ENCODE results near the gene ANKS6. TPM values are rescaled to one million over a fixed set of nuclear protein-coding genes. Genes with fewer than 3 reads are reported as not detected.

ANKS6 gene
- total RNA-seq, 2 experiments from 2014 or later = 14.6 to 15.0 TPM

DNA sequence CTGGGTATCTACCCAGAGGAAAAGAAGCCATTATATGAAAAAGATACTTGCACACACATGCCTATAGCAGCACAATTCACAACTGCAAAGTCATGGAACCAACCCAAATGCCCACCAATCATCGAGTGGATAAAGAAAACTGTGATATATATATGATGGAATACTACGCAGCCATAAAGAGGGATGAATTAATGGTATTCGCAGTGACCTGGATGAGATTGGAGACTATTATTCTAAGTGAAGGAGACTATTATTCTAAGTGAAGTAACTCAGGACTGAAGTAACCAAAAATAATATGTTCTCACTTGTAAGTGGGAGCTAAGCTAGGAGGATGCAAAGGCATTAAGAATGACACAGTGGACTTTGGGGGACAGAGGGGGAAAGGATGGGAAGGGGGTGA lies 57.6 kb downstream of the ANKS6 start:
- no peaks in the 10 kb centered on the region for H3K4me1 Mint-ChIP-seq (ENCODE audit: low read depth)
- CTCF ChIA-PET = no interaction called here

DNA sequence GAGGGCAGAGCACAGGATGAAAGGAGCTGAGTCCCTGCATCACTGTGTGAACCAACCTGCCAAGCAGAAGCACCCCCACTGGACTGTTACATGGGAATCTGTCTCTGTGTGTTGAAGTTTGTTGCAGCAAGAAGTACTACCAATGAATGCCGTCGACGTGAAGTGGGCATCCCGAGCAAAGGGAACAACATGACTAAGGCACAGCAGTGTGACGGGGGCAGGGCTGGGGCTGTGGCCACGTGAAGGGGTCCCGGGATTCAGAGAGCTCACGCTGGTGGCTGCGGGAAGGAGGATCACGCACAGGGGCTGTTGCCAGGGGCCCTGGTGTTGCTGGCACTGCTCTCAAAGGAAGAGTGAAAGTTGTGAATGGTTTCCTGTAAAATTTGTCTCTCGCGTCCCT lies 60.1 kb downstream of the ANKS6 start:
- Mint-ChIP-seq H3K4me3 (no peak overlapping the region), H3K27me3 (ENCODE audit: low read depth) (no peaks in the 10 kb centered on the region), H3K36me3 (ENCODE audit: low read depth) (peaks cover 31% of the 10 kb centered on the region), H3K27ac (no peak overlapping the region), H3K9me3 (peaks cover 8% of the 10 kb centered on the region), H3K4me1 (ENCODE audit: low read depth) (no peaks in the 10 kb centered on the region)
- intact Hi-C loops (cut with micrococcal nuclease) = no loop called here
- no peak for DNase-seq
- CTCF ChIA-PET = no interaction called here

More for the DNA sequence above, 57.6 kb downstream of the ANKS6 start:
- no peaks in the 10 kb centered on the region for H3K27me3 Mint-ChIP-seq (ENCODE audit: low read depth)
- no peak overlapping the region for H3K4me3 Mint-ChIP-seq
- intact Hi-C loops (cut with micrococcal nuclease) = no loop called here
- DNase-seq = no peak
- peaks cover 8% of the 10 kb centered on the region for H3K9me3 Mint-ChIP-seq
- H3K27ac Mint-ChIP-seq = no peak overlapping the region
- H3K36me3 Mint-ChIP-seq (ENCODE audit: low read depth) = peaks cover 33% of the 10 kb centered on the region

DNA sequence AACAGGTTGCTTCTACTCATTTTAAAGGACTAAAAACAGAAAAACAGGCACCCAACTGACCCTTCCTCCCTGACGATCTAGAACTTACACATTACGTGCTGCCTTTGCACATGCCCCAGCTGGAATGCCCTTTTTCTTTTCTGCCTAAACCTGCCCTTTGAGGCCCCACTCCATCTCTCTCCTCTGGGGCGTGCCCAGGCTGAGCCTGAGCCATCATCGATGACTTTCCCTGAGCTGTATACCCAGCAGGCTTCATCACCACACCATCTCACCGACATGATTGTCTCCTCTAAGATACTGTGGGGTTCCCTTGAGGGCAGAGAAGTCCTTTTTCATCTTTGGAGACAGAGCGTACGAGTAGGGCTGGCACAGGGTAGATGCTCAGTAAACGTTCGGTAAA lies 63.6 kb downstream of the ANKS6 start:
- DNase-seq = no peak
- intact Hi-C loops (cut with micrococcal nuclease) = no loop called here
- CTCF ChIA-PET = no interaction called here
- Mint-ChIP-seq H3K27ac (no peak overlapping the region), H3K4me1 (ENCODE audit: low read depth) (no peaks in the 10 kb centered on the region), H3K27me3 (ENCODE audit: low read depth) (no peaks in the 10 kb centered on the region), H3K36me3 (ENCODE audit: low read depth) (peaks cover 9% of the 10 kb centered on the region), H3K9me3 (no peaks in the 10 kb centered on the region), H3K4me3 (no peak overlapping the region)

DNA sequence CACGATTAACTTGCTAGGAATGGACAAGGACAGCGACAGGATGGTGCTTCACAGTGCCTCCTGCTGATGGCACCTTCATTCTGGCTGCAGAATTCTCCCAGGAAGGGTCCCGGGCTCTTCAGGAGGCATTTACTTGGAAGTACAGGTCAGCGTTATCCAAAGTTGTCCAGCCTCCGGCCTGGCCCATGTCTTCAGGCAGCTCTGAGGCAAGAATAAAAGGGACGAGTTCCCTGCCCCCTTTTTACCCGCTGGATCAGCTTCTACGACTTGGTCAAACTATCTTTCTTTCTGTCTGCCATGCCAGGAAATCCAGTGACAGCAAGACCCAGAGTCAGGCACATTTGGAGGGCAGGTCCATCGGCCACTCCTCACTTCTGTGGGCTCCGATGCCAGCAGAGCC lies 64.3 kb downstream of the ANKS6 start:
- CTCF ChIA-PET = interaction anchor here (1.6 kb wide), 1 partner anchor 43 kb away, joined by 3 read pairs; no protein-coding TSS in a partner anchor
- Mint-ChIP-seq H3K36me3 (ENCODE audit: low read depth) (peaks cover 5% of the 10 kb centered on the region), H3K9me3 (no peaks in the 10 kb centered on the region), H3K27me3 (ENCODE audit: low read depth) (no peaks in the 10 kb centered on the region), H3K4me1 (ENCODE audit: low read depth) (no peaks in the 10 kb centered on the region), H3K4me3 (no peak overlapping the region), H3K27ac (no peak overlapping the region)
- intact Hi-C loops (cut with micrococcal nuclease) = no loop called here
- no peak for DNase-seq

DNA sequence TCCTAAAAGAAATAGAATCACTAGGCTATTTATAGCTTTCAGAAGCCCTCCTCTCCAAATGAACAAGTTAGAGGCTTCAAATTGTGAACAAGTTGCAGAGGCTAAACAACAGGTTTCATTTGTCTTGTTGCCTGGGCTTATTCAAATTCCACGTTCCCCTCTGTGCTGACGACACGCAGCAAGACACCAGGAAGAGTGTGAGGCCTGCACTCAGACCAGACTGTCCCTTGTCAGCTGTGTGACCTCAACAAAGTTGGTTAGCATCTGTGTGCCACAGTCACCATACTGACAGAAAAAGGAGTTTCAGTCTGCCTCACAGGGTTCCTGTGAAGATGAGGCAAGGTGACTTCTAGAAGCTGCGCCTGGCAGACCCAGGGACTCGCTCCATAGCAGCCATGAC lies 65.5 kb downstream of the ANKS6 start:
- no peaks in the 10 kb centered on the region for H3K4me1 Mint-ChIP-seq (ENCODE audit: low read depth)
- CTCF ChIA-PET = interaction anchor here (1.6 kb wide), 1 partner anchor 45 kb away, joined by 3 read pairs; no protein-coding TSS in a partner anchor
- no peak for DNase-seq
- H3K27me3 Mint-ChIP-seq (ENCODE audit: low read depth) = peaks cover 2% of the 10 kb centered on the region
- no peak overlapping the region for H3K4me3 Mint-ChIP-seq
- H3K9me3 Mint-ChIP-seq = no peaks in the 10 kb centered on the region
- intact Hi-C loops (cut with micrococcal nuclease) = no loop called here
- no peaks in the 10 kb centered on the region for H3K36me3 Mint-ChIP-seq (ENCODE audit: low read depth)
- H3K27ac Mint-ChIP-seq = no peak overlapping the region

DNA sequence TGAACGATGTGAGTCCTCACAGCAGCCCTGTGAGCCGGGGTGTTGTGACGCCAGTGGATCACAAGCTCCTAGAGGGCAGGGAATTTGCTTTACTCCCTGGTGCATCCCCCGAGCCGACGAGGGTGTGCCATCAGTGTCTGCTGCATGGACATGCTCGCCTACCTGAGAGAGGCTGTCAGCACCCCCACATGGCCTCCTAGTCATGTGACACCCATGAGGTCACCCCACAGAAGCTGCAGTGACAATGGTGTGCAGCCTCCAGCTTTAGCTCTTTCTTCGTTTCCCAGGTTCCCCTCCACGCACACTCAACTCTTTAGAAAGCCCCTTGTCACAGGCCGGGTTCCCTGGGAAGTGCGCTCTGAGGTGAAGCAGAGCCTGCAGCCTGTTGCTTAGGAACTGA lies 67.9 kb downstream of the ANKS6 start:
- peaks cover 11% of the 10 kb centered on the region for H3K27me3 Mint-ChIP-seq (ENCODE audit: low read depth)

DNA sequence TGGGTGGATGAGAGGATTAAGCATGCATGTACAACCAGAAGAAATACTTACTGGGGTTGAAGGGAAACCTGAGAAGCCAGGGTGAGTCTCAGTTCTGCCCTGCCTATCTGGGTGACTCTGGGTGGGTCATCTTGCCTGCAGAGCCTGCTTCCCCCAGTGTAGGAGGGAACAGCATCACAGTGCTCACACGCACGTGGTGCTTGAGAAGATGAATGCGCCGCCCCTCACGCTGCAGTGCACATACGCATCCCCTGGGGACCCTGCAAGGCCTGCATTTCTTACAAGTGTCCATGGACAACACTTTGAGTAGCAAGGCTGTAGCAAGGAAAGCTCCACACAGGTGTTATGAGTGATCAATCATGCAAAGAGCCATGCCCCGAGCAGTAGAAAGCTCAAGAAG lies 68.9 kb downstream of the ANKS6 start:
- peaks cover 18% of the 10 kb centered on the region for H3K27me3 Mint-ChIP-seq (ENCODE audit: low read depth)
- no peaks in the 10 kb centered on the region for H3K4me1 Mint-ChIP-seq (ENCODE audit: low read depth)
- H3K27ac Mint-ChIP-seq = no peak overlapping the region
- H3K4me3 Mint-ChIP-seq = no peak overlapping the region
- intact Hi-C loops (cut with micrococcal nuclease) = no loop called here
- DNase-seq = no peak
- H3K36me3 Mint-ChIP-seq (ENCODE audit: low read depth) = no peaks in the 10 kb centered on the region
- H3K9me3 Mint-ChIP-seq = no peaks in the 10 kb centered on the region
- CTCF ChIA-PET = interaction anchor here (1.8 kb wide), 1 partner anchor 49 kb away, joined by 8 read pairs; no protein-coding TSS in a partner anchor

More for the DNA sequence above, 67.9 kb downstream of the ANKS6 start:
- intact Hi-C loops (cut with micrococcal nuclease) = no loop called here
- no peak overlapping the region for H3K27ac Mint-ChIP-seq
- no peak overlapping the region for H3K4me3 Mint-ChIP-seq
- DNase-seq = no peak
- no peaks in the 10 kb centered on the region for H3K9me3 Mint-ChIP-seq
- CTCF ChIA-PET = no interaction called here
- no peaks in the 10 kb centered on the region for H3K4me1 Mint-ChIP-seq (ENCODE audit: low read depth)
- no peaks in the 10 kb centered on the region for H3K36me3 Mint-ChIP-seq (ENCODE audit: low read depth)

DNA sequence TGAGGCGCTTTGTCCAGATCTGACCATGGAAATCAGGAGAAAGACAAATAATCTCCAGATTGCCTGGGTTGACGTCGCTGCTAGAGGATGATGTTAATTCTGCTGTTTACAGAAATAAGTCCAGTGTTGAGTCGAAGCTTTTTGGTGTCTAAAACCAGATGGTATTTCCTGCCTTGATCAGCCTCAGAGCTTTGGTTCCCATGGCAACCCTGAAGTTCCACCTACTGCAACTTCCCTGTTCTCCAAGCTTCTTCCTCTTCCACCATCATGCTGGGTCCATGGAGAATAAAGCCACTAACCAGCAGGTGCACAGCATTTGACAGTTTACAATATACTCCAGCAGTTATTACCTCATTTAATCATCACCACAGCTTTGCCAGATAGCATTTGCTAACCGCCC lies 69.6 kb downstream of the ANKS6 start:
- CTCF ChIA-PET = interaction anchor here (1.8 kb wide), 1 partner anchor 49 kb away, joined by 8 read pairs; no protein-coding TSS in a partner anchor
- Mint-ChIP-seq H3K27me3 (ENCODE audit: low read depth) (peaks cover 21% of the 10 kb centered on the region), H3K9me3 (no peaks in the 10 kb centered on the region), H3K36me3 (ENCODE audit: low read depth) (no peaks in the 10 kb centered on the region), H3K27ac (no peak overlapping the region), H3K4me3 (no peak overlapping the region), H3K4me1 (ENCODE audit: low read depth) (no peaks in the 10 kb centered on the region)
- intact Hi-C loops (cut with micrococcal nuclease) = no loop called here
- DNase-seq = no peak

DNA sequence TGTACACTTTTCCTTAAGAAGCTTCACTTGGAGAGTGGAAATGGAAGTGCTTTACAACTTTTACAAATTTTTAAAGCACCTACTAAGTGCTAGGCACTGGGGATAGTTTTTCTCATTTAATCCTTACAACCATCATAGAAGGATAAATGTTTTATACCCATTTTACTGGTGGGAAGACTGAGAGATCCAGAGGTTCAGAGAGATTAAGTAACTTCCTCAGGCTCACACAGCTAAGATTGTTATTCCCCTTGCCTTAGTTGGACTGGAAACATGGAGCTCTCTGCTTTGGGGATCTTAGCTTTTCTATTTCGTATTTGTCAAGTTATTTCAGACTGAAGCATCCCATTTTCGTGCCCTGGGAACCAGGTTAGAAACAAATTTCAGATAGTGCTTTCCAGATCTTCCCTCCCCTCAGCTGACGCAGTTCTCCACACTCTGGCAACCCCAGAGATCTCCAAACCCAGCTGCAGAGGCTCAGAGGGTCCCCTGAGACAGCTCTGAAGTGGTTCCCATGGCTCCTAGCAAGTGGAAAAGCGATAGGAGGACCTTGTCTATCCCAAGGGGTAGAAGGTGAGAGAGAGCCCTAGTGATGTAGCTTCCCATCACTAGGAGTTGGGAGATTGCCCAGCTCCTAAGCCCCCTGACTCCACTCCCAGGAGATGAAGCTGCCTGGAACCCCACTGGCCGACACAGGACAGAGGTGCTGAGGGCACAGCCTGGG lies 71.4 kb downstream of the ANKS6 start:
- no peaks in the 10 kb centered on the region for H3K36me3 Mint-ChIP-seq (ENCODE audit: low read depth)
- CTCF ChIA-PET = no interaction called here
- no peak overlapping the region for H3K27ac Mint-ChIP-seq
- no peaks in the 10 kb centered on the region for H3K4me1 Mint-ChIP-seq (ENCODE audit: low read depth)
- H3K9me3 Mint-ChIP-seq = no peaks in the 10 kb centered on the region
- H3K27me3 Mint-ChIP-seq (ENCODE audit: low read depth) = peaks cover 25% of the 10 kb centered on the region
- intact Hi-C loops (cut with micrococcal nuclease) = no loop called here
- DNase-seq = no peak
- H3K4me3 Mint-ChIP-seq = no peak overlapping the region

DNA sequence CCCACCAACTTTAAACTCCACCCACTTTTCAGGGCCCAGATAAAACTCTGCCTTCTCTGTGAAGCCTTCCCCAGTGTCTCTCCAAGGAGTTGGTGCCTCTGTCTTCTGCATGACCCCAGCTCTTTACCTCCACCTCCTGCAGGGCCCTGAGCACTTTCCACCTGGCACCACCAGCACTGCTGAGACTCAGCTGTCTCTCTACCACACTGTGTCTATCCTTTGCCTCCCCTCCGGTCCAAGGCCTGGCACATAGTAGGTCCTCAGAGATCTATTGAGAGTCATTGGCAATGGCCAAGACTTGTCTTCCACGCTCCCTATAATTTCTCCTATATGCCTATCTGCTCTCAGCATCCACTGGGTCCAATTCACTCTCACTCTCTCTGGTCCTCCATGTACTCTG lies 74.7 kb downstream of the ANKS6 start:
- DNase-seq = no peak
- intact Hi-C loops (cut with micrococcal nuclease) = no loop called here
- H3K27ac Mint-ChIP-seq = no peak overlapping the region
- peaks cover 26% of the 10 kb centered on the region for H3K27me3 Mint-ChIP-seq (ENCODE audit: low read depth)
- H3K9me3 Mint-ChIP-seq = no peaks in the 10 kb centered on the region
- H3K4me3 Mint-ChIP-seq = no peak overlapping the region
- H3K4me1 Mint-ChIP-seq (ENCODE audit: low read depth) = no peaks in the 10 kb centered on the region
- H3K36me3 Mint-ChIP-seq (ENCODE audit: low read depth) = no peaks in the 10 kb centered on the region
- CTCF ChIA-PET = interaction anchor here (0.6 kb wide), 1 partner anchor 51 kb away, joined by 3 read pairs; no protein-coding TSS in a partner anchor

DNA sequence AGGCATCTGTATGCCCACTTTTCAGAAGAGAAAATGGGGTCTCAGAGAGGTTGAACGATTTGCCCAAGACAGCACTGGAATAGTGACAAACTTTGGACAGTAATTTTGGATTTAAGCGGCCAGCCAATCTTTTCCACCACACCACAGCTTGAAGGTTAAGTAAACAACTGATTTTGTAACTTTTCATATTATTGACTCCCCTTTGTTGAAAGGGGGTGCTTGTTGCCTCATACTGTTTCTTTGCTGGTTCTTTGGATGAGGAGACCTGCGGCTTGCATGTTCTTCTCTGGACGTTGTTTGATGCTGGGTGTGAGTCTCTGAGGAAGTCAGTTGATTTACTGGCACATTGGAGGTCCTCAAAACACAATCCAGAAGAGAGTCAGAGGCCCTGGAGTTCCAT lies 76.0 kb downstream of the ANKS6 start:
- H3K9me3 Mint-ChIP-seq = no peaks in the 10 kb centered on the region
- no peaks in the 10 kb centered on the region for H3K4me1 Mint-ChIP-seq (ENCODE audit: low read depth)
- no peak for DNase-seq
- H3K27ac Mint-ChIP-seq = no peak overlapping the region
- no peaks in the 10 kb centered on the region for H3K36me3 Mint-ChIP-seq (ENCODE audit: low read depth)
- CTCF ChIA-PET = interaction anchor here (0.6 kb wide), 1 partner anchor 21 kb away, joined by 3 read pairs; no protein-coding TSS in a partner anchor
- peaks cover 26% of the 10 kb centered on the region for H3K27me3 Mint-ChIP-seq (ENCODE audit: low read depth)
- intact Hi-C loops (cut with micrococcal nuclease) = no loop called here
- no peak overlapping the region for H3K4me3 Mint-ChIP-seq

DNA sequence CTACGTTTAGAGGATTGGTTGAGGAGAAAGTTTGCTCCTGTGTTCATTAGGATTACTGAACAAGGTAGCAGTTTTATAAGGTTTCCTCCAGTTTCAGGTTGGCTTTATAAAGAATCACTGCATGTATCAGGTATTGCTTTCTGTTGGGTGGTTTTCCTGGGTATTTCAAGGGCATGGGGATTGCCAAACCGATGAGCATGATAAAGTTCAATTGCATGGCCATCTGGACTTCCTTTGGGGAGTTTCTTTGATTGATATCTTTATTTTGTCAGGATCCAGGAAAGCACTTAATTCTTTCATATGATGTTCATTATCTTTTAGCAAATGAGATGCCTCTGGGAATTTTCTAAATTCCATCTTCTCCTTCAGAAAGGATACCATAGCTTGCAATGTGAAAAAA lies 77.3 kb downstream of the ANKS6 start:
- peaks cover 20% of the 10 kb centered on the region for H3K27me3 Mint-ChIP-seq (ENCODE audit: low read depth)
- H3K36me3 Mint-ChIP-seq (ENCODE audit: low read depth) = no peaks in the 10 kb centered on the region
- DNase-seq = no peak
- H3K9me3 Mint-ChIP-seq = no peaks in the 10 kb centered on the region
- CTCF ChIA-PET = no interaction called here
- H3K4me3 Mint-ChIP-seq = no peak overlapping the region
- H3K4me1 Mint-ChIP-seq (ENCODE audit: low read depth) = no peaks in the 10 kb centered on the region
- H3K27ac Mint-ChIP-seq = no peak overlapping the region
- intact Hi-C loops (cut with micrococcal nuclease) = no loop called here

DNA sequence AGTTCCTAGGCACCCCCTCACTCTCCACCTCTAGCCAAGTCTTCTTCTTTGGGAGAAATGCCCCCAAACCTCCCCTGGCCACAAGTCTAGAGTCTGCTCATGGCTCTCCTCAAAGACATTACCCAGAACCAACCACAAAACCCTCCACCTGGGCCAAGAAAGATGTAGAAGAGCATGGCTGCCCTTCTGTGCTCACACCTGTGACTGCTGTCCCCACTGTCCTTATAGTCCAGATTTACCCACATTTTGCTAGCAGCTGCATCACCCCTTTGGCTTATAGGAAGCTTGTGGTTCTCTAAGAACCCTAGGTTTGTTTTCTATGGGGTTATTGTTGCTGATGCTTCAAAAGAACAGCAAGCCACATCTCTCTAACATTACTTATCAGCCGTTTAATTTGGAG lies 81.5 kb downstream of the ANKS6 start:
- Mint-ChIP-seq H3K27ac (no peak overlapping the region), H3K36me3 (ENCODE audit: low read depth) (no peaks in the 10 kb centered on the region), H3K4me1 (ENCODE audit: low read depth) (no peaks in the 10 kb centered on the region), H3K4me3 (no peak overlapping the region), H3K9me3 (no peaks in the 10 kb centered on the region), H3K27me3 (ENCODE audit: low read depth) (peaks cover 25% of the 10 kb centered on the region)
- no peak for DNase-seq
- intact Hi-C loops (cut with micrococcal nuclease) = no loop called here
- CTCF ChIA-PET = no interaction called here

All from activated naive CD4-positive, alpha-beta T cell treated with anti-CD3 and anti-CD28 coated beads for 36 hours (primary cell).